Tibial nerve (tissue), 4 donors: ENCODE results near the gene CDH8. TPM values are rescaled to one million over a fixed set of nuclear protein-coding genes. Genes with fewer than 3 reads are reported as not detected.

Source experiments
- DNase-seq, 2 donors: peaks; one replicate each; pipeline ENCODE4 v3.0.0-alpha.2; 2019; ENCODE audit warnings: low spot score in 2 of 2
- H3K27ac ChIP-seq, 4 donors: fragments of 200-600 bp; sonication (generic) in 3 of 4; one replicate each; pipeline ENCODE4 v1.5.1; 2017 to 2019; ENCODE audit warnings: mild to moderate bottlenecking in 1 of 4
- H3K27me3 ChIP-seq, 2 donors: fragments of 200-600 bp; sonication (generic) in 1 of 2; one replicate each; pipeline versions ENCODE4 v1.5.1 to v1.6.0; 2017 to 2019
- H3K36me3 ChIP-seq, 3 donors: fragments of 200-600 bp; sonication (generic); one replicate each; pipeline ENCODE4 v1.5.1; 2018 to 2019
- H3K4me1 ChIP-seq, 4 donors: fragments of 200-600 bp; sonication (generic) in 3 of 4; one replicate each; pipeline ENCODE4 v1.5.1; 2017 to 2019
- H3K4me3 ChIP-seq, 4 donors: fragments of 200-600 bp; sonication (generic) in 3 of 4; one replicate each; pipeline ENCODE4 v1.5.1; 2017 to 2019; ENCODE audit warnings: mild to moderate bottlenecking in 1 of 4, moderate library complexity in 1 of 4
- H3K9me3 ChIP-seq, 4 donors: fragments of 200-600 bp; sonication (generic) in 3 of 4; one replicate each; pipeline ENCODE4 v1.5.1; 2017 to 2019
- CTCF ChIP-seq, 5 experiments: fragments of 200-600 bp in 3 of 5; fragments of 450-650 bp in 2 of 5; sonication (generic) in 3 of 5; IDR thresholded peaks; one replicate each; pipeline ENCODE4 v1.5.1; 2016 to 2019; ENCODE audit warnings: antibody characterized with exemption in 5 of 5, mild to moderate bottlenecking in 3 of 5, moderate library complexity in 2 of 5
- EP300 ChIP-seq, 2 donors: sonication (generic); formaldehyde crosslinking; IDR thresholded peaks; one replicate each; pipeline ENCODE4 v1.6.1; 2017; ENCODE audit warnings: antibody characterized with exemption in 2 of 2, mild to moderate bottlenecking in 1 of 2
- POLR2A ChIP-seq, 2 donors: fragments of 450-650 bp; IDR thresholded peaks; one replicate each; pipeline ENCODE4 v1.6.1; 2017; ENCODE audit warnings: antibody characterized with exemption in 2 of 2, mild to moderate bottlenecking in 2 of 2, moderate library complexity in 2 of 2
- WGBS, 2 donors: methylation state at CpG; one replicate each; pipeline ENCODE4 v1.1.5; 2018; 5-methylcytosine and 5-hydroxymethylcytosine counted together
- total RNA-seq, 4 donors: library from RNA; depleted of rRNA; stranded (reverse); fragments of >200 nt; gene quantifications; one replicate each; pipeline ENCODE4 v1.1.0, GENCODE V29; 2016

CDH8 gene
- total RNA-seq, 4 donors from 2014 or later = 0.22 TPM; not detected in 3

GRCh38 chr16:61957075-61957855 lies 79.0 kb downstream of the CDH8 start:
- DNase-seq = no peak
- Histone ChIP-seq H3K4me3 (no peak overlapping the region), H3K27ac (no peak overlapping the region), H3K36me3 (no peaks in the 10 kb centered on the region), H3K27me3 (no peaks in the 10 kb centered on the region), H3K9me3 (no peaks in the 10 kb centered on the region), H3K4me1 (no peaks in the 10 kb centered on the region)
- no peak for TF ChIP-seq EP300 (IDR thresholded peaks at IDR 0.05)
- no peak for TF ChIP-seq CTCF (IDR thresholded peaks at IDR 0.05)
- TF ChIP-seq POLR2A (IDR thresholded peaks at IDR 0.05) = no peak
- 42 to 50% methylated on average over 8 of the region's 8 CpGs for WGBS, 2 donors

DNA sequence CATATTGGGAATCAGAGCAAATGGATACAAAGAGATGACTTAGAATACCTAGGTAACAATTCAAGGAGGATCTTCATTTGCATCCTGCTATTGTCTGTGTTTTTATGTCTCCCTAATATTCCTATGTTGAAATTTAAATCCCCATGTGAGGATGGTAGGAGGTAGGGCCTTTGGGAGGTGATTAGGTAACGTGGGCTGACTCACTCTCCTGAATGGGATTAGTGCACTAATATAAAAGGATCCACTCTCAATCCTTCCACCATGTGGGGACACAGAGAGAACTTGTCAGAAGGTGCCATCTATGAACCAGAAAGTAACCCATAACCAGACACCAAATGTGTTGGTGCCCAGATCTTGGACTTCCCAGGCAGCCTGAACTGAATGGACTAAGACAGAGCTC lies 83.4 kb downstream of the CDH8 start:
- no peak for TF ChIP-seq POLR2A (IDR thresholded peaks at IDR 0.05)
- no peak for TF ChIP-seq EP300 (IDR thresholded peaks at IDR 0.05)
- no peak for TF ChIP-seq CTCF (IDR thresholded peaks at IDR 0.05)
- no peak for DNase-seq

DNA sequence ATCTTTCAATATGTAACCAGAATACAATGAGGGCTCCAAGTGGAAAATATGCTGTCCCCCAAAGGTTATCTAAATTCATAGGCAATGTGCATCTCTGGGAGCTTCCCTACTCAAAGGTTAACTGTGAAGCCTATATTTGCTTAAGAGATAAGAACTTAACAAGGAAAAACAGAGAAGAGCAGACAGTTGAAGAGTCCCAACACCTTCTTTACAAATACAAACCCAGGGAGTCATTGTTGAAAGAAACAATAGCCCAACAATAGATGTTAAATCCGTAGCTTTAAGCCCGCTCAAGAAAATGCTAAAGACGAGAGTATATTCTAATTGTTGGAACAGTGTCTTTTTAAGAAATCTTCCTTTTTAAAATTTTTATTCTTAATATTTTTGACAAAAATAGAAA lies 87.8 kb downstream of the CDH8 start:
- no peak overlapping the region for H3K27ac ChIP-seq
- H3K36me3 ChIP-seq = no peaks in the 10 kb centered on the region
- H3K9me3 ChIP-seq = no peaks in the 10 kb centered on the region
- no peaks in the 10 kb centered on the region for H3K4me1 ChIP-seq
- no peak overlapping the region for H3K4me3 ChIP-seq
- WGBS, 2 donors = 90 to 91% methylated on average over 3 of the region's 3 CpGs
- no peaks in the 10 kb centered on the region for H3K27me3 ChIP-seq
- no peak for TF ChIP-seq EP300 (IDR thresholded peaks at IDR 0.05)
- no peak for TF ChIP-seq CTCF (IDR thresholded peaks at IDR 0.05)
- no peak for DNase-seq

More for the DNA sequence above, 83.4 kb downstream of the CDH8 start:
- Histone ChIP-seq H3K27ac (no peak overlapping the region), H3K4me3 (no peak overlapping the region), H3K27me3 (no peaks in the 10 kb centered on the region), H3K9me3 (no peaks in the 10 kb centered on the region), H3K4me1 (no peaks in the 10 kb centered on the region), H3K36me3 (no peaks in the 10 kb centered on the region)
- 43 to 65% methylated on average over 1 of the region's 1 CpG for WGBS, 2 donors

- no peaks in the 10 kb centered on the region for H3K4me1 ChIP-seq
- TF ChIP-seq EP300 (IDR thresholded peaks at IDR 0.05) = no peak
- no peak for TF ChIP-seq CTCF (IDR thresholded peaks at IDR 0.05)
- TF ChIP-seq POLR2A (IDR thresholded peaks at IDR 0.05) = no peak
- no peak for DNase-seq
- H3K4me3 ChIP-seq = no peak overlapping the region
- H3K36me3 ChIP-seq = no peaks in the 10 kb centered on the region
- H3K27me3 ChIP-seq = no peaks in the 10 kb centered on the region
- no peaks in the 10 kb centered on the region for H3K9me3 ChIP-seq
- H3K27ac ChIP-seq = no peak overlapping the region
Observed at GRCh38 chr16:61946019-61946418, 90.2 kb downstream of the CDH8 start.

DNA sequence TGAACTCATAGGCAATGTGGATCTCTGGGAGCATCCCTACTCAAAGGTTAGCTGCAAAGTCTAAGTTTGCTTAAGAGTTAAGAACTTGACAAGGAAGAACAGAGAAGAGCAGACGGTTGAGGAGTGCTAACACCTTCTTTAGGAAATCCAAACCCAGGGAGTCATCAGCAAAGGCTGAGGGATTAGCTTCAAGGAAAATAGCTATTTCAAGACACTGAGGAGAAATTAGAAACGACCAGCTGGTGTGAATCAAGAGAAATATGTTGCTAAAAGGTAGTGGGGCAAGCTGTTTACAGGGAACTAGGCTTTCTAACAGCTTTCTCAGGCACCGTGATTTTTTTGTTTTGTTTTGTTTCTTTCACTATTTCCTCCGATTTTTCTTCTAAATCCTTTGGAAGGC lies 90.7 kb downstream of the CDH8 start:
- Histone ChIP-seq H3K27me3 (no peaks in the 10 kb centered on the region), H3K36me3 (no peaks in the 10 kb centered on the region), H3K9me3 (no peaks in the 10 kb centered on the region), H3K4me3 (no peak overlapping the region), H3K27ac (no peak overlapping the region), H3K4me1 (no peaks in the 10 kb centered on the region)
- WGBS, 2 donors = 26% methylated on average over 4 of the region's 4 CpGs
- no peak for TF ChIP-seq CTCF (IDR thresholded peaks at IDR 0.05)
- no peak for TF ChIP-seq POLR2A (IDR thresholded peaks at IDR 0.05)
- no peak for TF ChIP-seq EP300 (IDR thresholded peaks at IDR 0.05)
- no peak for DNase-seq
